ENCODE data around the gene HSD17B4. TPM values are rescaled to one million over a fixed set of nuclear protein-coding genes. Genes with fewer than 3 reads are reported as not detected.

The HSD17B4 gene, protein sequence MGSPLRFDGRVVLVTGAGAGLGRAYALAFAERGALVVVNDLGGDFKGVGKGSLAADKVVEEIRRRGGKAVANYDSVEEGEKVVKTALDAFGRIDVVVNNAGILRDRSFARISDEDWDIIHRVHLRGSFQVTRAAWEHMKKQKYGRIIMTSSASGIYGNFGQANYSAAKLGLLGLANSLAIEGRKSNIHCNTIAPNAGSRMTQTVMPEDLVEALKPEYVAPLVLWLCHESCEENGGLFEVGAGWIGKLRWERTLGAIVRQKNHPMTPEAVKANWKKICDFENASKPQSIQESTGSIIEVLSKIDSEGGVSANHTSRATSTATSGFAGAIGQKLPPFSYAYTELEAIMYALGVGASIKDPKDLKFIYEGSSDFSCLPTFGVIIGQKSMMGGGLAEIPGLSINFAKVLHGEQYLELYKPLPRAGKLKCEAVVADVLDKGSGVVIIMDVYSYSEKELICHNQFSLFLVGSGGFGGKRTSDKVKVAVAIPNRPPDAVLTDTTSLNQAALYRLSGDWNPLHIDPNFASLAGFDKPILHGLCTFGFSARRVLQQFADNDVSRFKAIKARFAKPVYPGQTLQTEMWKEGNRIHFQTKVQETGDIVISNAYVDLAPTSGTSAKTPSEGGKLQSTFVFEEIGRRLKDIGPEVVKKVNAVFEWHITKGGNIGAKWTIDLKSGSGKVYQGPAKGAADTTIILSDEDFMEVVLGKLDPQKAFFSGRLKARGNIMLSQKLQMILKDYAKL
- 116 and 173 TPM in 2 replicates for total RNA-seq

DNA sequence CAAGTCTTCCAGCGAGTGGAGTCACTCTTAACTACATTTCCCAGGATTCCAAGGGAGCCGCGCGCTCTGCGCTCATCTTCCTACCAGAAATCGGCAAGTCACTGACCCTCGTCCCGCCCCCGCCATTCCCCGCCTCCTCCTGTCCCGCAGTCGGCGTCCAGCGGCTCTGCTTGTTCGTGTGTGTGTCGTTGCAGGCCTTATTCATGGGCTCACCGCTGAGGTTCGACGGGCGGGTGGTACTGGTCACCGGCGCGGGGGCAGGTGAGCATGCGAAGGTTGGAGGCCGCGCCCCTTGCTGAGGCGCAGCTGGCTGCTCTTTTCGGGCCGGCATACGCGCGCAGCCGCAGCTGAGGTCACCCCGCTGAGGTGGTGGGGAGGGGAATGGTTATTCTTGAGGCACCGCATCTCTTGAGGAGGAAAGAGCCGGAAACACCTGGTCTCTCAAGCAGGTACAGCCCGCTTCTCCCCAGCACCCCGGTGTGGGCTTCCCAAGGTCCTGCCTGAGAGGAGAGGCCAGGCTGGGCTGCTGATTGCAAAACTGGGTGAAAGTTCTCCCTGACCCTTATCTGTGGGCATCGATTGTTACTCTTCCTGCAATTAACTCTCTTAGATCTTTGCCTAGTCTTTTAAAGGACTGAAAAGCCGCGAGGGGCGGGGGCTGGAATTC, at the start of gene HSD17B4:
HSD17B4 (plus strand) TSS at position 125 of the 667 bp plus-strand sequence; CDS start at position 204, 79 bp downstream.

Small RNAs within 50 kb of the gene (small RNA-seq; reads per million reads assigned to genes)
- gene RNA5SP190 (ENCODE audit: low replicate concordance), result 0.33 reads per million, percentile 3 among the genes with 10 or more reads in this experiment

Other genes starting within 250 kb of the HSD17B4 start
- 16.8 and 44.0 TPM in 2 replicates for gene TNFAIP8, start 96.5 kb upstream of the HSD17B4 start, total RNA-seq
- not detected in 2 replicates for gene FAM170A, start 177.1 kb downstream of the HSD17B4 start, total RNA-seq